Measurements from ENCODE around the gene P2RX1.

P2RX1 gene

DNA sequence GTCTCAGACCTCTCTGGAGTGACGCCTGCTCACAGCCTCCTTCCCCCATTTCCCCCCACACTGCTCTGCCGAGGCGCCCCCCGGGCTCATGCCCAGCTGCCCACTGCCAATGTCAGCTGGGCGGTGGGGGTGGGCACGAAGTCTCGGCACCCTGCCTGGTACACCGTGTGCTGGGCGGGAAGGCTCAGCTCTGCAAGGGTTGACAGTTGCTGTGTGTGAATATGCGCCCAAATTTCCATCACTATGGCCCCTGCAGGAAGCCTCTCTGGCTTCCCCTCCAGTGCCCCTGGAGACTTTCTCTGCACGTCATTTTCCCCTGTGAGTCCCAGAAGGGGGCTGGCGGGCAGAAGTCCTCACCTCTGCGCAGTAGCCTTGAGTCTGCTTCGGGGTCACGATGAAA, 11.8 kb downstream of the P2RX1 start:
- no peak for DNase-seq

DNA sequence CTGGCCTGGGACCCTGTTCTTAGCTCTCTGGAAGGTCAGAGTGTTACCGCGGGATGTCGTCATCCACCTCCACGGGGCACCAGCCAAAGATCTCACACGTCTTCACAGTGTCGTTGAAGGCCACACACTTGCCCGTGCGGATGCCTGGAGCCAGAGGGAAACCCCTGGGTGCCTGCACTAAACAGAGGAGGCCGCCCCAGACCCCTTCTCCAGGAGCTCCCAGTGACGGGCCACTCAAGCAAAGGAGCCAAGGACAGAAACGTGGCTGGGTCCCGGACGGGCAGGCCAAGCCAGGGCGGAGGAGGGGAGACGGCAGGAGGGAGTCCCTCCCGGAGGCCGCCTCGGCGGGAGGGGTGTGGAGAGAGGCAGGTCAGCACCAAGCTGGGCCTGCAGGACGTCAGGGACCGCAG, 12.4 kb downstream of the P2RX1 start:
- no peak for DNase-seq

DNA sequence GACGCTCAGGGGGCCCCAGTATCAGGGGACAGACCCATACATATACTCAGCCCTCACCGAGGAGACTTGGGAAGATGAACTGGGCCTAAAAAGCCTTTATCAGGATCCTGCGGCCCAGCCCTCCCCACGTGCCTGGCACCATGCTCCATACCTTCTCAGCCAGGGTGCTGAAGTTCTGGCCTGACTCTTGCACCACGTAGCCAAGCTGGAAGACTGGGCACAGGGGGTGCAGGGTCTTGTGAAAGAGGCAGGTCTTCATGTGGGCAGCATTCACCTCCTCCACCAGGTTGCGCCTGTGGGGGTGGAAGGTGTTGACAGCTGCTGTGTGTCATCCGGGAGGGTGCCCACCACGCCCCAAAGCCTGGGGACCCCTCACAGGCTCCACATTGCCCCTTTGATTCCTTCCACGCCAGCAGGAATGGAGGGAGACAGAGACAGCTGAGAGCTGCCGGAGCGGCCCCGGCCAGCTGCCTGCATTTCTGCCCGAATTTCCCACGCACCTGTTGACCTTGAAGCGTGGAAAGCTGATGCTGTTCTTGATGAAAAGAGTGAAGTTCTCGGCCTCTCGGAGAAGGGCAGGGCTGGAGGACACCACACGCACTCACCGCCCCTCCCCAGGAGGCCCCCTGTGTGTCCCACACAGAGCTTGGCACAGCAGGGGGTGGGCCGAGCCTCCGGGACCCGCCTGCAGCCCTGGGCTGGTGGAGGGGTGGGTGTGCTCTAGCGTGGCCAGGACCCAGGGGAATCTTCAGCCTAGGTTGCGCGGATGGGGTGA, 13.0 kb downstream of the P2RX1 start:
- DNase-seq, result no peak

DNA sequence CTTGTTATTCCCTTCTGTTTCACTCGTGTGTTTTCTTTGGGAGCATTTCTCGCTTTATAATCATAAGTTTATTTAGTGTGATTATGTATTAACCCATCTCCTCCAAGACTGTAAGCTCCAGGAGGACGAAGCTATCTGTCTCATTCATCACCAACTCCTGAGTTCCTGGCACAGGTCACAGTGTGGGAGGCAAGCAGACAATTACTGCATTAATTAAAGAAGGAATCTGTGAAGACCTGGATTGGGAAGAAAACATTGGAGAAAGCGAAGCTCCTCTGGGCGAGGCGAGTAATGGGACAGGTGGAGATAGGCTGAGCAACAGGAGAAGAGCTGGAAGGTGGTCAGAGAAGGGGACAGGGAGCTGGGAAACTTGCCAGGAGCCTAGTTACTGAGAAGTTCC, 15.6 kb downstream of the P2RX1 start:
- no peak for DNase-seq

DNA sequence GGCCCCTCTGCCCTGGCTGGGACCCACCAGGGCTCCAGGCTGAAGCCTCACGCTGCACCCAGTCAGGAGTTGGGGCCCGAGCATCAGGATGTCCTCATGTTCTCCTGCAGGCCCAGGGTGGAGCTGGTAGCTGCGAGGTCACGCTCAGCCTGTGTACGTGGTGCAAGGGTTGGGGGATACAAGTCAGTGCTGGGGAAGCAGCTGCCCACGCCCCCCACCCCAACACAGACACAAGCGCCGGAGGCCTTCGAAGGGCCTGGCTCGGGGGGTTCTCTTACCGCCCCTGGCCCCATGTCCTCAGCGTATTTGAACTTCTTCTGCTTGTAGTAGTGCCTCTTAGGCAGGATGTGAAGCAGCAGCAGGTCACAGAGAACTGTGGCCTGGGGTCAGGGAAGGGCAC, 18.5 kb downstream of the P2RX1 start:
- DNase-seq, result no peak

DNA sequence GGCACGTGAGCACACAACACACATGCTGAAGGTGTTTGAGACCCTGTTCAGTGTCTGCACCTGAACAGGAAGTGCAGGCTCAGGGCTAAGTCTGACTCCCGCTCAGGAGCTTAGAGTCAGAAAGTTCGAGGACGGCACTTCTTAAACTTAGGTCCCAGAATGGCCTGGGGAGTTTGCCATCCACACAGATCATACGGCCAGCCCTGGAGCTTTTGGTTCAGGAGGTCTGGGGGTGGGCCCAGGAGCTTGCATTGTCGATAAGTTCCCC, 19.4 kb downstream of the P2RX1 start:
- no peak for DNase-seq

DNA sequence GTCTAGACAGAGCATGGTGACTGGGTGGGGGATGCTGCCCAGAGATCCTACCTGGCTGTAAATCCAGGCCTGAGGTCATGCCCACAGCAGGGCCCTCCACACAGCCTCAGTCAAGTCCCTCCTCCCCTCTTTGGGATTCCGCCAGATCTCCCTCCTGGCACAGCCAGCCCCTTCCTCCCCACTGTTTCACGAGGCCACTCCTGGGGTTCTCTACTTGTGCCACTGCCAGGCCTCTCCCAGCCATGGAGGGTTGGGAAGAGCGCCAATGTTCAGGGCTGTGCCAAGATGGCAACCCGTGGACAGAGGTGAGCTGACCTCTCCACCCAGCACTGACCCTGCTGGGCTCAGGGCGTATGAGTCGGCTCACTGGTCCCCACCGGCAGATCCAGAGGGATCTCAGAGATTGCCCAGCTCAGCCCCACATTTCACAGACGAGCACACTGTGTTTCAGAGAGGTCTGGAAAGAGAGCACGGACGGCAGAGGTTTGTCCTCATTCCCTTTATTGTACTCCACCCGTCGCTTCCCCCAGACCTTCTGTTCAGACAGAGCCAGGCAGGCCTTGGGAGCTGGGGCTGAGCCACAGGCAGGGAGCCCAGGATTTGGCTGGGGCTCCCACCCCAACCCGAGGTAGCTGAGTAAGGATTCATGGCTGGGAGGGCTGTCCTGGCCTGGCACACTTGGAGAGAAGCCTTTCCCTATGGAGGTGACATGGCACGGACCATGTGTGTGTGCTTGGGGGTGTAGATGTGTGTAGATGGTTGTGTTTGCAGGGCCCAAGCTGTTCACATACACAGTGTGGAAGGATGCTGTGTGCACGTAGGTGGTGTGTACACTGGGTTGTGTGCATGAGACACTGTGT, 19.9 kb downstream of the P2RX1 start:
- DNase-seq, result peak in 1 of 2 donors; percentile 28

DNA sequence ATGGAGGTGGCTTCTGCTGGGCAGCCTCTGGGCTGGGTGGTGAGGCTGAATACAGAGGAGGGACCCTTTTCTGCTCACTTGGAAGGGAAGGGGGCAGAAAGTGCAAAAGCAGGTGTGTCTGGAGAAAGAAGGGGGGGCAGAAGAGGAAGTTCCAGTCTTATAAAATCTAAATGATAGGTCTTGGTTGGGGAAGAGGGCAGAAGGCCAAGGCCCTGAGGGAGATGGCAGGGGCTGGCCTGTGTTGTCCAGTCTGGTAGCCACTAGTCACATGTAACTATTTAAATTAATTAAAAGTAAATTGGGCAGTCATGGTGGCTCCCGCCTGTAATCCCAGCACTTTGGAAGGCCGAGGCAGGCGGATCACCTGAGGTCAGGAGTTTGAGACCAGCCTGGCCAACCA, 20.9 kb downstream of the P2RX1 start:
- DNase-seq, result no peak

DNA sequence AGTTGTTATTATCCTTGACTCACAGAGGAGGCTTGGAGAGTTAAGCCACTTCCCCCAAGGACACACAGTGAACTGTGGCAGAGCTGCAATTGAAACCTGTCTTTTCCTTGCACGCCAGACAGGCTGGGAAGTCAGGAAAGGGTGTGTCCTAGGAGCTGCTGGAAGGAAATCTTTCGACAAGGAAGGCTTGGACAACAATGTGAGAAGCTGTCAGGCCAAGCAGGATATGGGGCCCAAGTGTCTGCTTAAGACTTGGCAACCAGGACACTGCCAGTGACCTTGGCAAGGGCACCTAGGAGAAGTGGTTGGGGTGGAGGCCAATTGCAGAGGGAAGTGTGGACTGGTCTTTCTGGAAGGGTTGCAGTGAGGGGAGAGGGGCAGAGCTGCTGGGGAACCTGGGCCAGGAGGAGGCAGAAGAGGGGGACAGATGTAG, 21.3 kb downstream of the P2RX1 start:
- DNase-seq, result no peak

DNA sequence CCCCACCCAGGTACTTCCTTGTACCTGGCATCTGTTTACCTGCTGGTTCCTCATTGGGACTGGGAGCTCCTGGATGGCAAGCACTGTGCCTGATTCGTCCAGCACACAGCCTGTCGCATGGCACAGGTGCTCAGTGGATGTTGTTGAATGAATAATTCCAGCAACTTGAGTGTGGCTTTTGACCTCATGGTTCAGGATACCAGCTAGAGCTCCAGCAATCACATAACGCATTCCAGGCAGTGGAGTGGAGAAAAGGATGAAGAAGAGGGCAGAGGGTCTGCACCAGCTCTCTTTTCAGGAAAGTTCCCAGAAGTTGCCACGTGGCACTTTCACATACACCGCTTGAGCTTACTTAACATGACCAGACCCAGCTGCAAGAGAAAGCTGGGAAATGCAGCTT, 22.1 kb downstream of the P2RX1 start:
- DNase-seq, result no peak

DNA sequence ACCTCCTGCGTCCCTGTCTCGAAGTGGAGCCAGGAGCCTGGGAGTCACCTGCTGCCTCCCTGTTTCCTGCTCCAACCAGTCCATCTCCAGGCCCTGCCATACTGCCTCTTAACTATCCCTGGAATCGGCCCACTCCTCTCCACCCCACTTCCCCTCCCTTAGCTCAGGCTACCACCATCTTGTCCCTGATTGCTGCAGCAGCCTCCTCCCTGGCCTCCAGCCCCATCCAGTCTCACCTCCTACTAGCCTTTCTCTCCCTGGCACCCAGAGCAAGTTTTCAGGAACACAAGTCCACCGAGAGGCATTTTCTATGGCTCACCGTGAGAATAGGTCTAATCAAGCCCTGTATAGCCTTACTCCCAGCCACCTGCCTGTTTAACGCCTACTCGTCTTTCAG, 22.5 kb downstream of the P2RX1 start:
- DNase-seq, result no peak

DNA sequence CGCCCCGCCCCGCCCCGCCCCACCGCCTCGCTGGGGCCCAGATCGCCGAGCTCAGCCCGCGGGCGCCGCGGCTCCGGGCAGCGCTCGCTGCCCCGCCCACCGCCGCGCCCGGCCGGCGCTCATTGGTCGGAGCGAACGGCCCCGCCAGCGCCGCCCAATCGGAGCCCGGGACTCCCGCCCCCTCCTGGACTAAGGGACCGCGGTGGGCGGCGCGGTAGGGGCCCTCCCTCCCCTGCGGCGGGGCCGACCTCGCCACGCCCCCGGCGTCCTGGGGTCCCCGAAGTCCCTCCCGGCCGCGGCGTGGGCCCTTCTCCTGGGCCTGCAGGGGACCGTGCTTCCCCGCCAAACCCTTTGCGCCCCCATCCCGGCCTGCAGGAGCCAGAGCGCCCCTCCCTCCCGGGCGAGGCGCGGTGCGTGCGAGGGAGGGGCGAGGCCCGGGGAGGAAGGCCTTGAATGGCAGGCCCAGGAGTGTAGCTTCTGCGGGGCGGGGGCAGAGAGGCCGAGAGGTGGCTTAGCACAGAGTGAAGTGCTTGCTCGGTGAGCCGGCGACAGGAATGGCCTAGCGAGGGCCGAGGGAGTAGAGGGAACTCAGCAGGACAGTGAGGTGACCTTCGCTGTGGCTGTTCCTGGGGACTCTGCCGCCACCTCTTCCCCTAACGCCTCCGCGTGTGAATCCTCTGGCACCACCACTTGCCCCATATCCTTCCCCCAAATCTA, 23.1 kb downstream of the P2RX1 start, which contains the start of gene CAMKK1:
Gene CAMKK1 (minus strand): TSS at position 51 of the 717 bp plus-strand sequence. CDS start 7,366 bp downstream, outside the sequence.
- peak; percentile 55 to 76 for DNase-seq

DNA sequence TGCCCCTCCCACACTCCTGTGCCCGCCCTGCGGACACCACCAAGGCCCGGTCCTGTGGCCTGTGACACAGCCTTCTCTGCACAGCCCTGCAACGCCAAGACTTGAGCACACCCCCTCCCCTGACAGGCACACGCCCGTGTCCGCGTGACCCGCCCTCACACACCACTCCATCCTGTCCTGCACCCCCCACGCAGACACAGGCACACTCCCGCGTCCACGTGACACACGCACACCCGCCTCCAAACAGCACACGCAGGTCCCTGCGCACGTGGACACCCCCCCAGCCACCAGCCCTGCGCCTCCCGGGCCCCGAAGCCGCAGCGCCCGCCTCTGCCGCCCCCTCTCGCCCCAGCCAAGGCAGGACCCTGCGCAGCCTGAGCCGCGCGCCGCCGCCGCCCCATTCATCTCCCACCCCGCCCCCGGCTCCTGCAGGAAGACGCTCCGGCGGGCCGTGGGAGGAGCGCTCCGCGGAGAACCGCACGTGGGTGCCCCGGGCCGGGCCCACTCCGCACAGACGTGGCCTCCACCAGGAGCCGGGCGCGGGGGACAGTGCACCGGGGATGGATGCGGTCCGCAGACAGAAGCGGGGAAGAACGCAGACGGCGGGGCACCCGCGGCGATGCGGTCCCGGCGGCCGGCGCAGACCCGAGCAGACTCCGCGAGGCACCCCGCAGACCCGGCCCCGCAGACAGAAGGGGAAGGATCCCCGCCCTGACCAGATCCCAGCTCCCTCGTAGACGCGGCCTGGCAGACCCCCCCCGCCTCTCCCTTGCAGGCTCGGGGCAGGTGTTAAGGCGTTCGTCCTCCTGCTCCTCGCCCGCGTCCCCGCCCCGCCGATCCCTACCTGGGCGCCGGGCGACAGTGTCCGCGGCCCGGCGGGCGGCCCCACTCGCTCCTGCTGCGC, 23.9 kb downstream of the P2RX1 start:
- DNase-seq, result peak in 1 of 2 donors; percentile 56

DNA sequence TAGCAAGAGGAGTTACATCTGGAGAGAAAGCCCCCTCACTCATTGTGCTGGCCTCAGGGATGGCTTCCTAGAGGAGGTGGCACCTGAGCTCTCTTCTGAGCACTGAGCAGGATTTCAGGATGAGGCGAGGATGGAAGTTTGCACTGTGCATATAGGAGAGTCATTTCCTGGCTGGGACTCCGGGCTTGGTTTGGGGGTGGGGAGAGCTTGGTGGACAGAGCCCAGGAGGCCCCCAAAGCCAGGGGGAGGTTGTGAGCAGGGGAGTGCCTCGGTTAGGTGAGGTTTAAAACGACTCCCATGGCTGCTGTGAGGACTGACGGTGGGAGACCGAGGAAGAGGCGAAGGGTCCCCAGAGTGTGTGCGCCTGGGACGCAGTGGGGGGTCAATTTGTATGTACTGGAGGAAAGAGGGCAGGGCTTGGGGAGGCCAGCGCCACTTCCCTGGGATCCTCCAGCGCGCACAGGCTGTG, 24.6 kb downstream of the P2RX1 start:
- no peak for DNase-seq

DNA sequence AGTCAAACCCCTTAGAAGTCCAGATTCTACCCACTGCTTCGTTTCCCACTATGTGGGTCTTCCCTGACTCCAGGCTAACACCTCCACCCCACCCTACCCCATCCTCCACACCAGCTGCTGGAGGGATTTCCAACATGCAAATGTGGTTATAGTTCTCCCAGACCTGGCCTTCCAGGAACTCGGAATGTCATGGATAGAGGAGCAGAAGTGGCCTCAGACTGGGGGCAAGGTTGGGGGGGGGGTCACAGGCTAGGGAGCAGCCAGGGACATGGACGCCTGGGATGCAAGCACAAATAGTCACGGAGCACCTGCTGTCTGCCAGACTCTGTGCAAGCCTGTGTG, 25.4 kb downstream of the P2RX1 start:
- DNase-seq, result no peak

DNA sequence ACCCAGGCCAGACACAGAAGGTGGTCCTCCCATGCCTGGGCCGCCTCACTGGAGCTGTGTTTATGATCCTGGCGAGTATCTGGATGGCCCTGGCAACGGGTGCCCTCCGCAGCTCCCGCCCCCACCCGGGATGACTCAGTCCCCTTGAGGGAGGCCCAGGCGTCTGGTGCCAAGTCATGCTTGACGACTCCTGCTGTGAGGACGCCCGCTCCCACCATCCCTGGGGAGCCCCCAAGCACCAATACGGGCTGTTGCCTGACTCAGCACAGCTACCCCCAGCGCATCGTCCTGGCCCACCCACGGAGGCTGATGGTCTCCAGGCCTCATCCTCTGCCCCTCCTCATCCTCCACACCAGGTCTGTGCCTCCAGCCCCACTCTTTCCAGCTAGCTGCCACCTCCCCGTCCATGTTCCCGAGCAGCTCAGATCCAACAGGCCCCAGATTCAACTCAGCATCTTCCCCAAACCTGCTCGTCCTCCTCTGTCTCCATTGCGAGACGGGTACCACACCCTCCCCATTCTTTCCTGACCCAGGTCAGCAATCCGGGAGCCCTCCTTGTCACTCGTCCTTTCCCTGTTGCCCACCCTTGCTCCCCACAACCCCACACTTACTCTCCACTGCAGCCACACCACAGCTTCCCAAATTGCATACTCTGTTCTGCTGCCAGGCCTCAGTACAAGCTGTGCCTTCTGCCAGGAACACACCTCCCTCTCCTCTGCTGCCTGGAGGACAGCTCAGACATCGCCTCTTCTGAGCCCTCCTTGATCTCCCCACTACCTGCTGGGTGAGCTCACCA, 26.0 kb downstream of the P2RX1 start:
- no peak for DNase-seq

DNA sequence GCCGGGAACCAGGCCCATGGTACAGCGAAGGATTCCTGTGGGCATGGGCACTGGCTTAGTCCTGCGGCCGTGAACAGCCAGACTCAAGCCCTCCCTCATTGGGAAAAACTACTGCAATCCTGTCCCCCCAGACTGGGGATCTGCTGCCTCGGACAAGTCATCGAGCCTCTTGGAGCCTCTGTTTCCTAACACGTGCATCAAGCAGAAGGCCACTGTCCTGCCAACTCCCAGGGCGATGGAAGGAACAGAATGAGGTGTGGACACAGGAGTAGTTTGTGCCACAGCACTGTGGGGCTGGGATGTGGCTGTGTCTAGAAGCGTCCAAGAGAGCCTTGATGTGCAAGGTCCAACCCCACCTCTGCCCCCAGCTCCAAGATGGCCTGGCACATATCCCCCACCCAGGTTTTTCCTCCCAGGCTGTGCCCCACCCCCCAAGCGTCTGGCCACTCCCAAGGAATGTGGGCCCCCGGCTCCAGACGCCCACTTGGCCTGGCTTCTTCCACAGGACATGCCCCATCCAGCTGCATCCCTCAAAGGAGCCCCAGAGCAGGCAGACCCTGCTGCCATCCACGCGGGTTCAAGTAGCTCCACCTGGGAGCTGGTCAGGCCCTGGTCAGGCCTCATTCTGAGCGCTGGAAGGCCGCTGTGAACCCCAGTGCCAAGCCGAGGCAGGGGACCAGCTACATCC, 26.8 kb downstream of the P2RX1 start:
- no peak for DNase-seq

DNA sequence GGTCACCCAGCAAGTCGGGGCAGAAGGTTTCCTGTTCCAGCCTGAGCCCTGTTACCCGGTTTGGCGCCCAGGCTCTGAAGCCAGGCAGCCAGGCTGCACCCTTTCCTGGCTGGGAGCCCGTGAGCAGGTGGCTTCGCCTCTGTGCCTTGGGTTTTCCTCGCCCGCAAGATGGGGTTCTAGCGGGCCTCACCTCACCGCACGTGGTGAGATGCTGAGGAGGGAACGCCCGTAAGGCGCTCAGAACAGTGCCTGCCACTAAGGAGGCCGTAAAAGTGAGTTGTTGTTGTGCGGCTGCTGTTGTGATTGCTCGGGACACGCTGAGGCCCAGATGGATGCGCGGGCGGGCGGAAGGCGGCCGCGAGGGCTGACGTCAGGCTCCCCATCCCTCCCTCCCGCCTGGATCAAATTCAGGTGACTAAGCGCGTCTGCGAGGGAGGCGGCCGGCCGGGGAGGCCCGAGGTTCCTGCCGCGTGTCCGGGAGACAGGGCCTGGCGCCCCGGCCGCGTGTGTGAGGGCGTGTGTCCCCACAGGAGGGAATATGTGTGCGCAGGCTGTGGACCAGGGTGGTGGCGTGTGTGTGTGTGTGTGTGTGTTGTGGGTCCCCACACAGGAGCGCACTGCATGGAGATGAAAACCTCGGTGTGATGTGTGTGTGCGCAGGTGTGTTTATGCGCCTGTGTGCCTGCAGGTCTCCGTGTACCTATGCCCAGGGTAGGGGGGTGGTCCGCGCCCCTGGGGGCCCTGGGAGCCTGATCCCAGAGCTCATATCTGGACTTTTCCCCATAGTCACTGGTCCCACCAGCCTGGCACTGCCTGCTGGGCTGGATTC, 27.7 kb downstream of the P2RX1 start:
- peak; percentile 14 to 40 for DNase-seq

DNA sequence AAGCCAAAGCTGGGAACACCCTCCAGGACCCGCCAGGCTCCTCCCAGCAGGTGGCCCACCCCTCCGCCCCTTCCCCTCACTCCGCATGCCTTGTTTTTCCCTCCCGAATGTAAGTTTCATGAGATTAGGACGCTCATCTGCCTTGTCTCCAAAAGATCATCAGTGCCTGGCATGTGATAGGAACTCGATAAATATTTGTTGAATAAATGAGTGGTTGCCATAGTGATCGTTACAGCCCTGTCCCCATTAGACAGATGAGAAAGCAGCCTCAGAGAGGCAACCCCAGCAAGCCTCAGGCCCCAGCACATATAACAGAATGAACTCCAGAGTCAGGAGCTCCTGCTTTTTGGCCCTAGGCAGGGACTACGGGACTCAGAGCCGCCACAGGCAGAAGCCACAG, 28.5 kb downstream of the P2RX1 start:
- DNase-seq, result no peak

DNA sequence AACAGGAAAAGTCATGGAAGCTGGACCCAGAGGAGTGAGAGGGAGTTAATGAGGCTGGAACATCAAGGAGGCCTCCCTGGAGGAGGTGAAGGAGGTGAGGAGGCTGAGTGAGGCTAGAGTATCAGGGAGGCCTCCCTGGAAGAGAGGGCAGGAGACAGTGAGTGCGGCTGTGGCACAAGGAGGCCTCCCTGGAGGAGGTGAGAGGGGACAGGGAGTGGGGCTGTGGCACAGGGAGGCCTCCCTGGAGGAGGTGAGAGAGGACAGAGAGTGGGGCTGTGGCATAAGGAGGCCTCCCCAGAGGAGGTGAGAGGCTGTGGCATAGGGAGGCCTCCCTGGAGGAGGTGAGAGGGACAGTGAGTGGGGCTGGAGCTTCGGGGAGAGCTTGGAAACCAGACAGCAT, 28.9 kb downstream of the P2RX1 start:
- no peak for DNase-seq
